Measurements from ENCODE around the gene TIAM1.

Gene TIAM1

GRCh38 chr21:31075848-31076247 is 268.2 kb downstream of the TIAM1 start:
- no peak for DNase-seq (ENCODE audit: low read depth)
- no peak overlapping the region for H3K4me3 ChIP-seq (ENCODE audit: control insufficient read depth, low read depth, low read length)
- TF ChIP-seq CTCF (conservative IDR thresholded peaks at IDR 0.05; ENCODE audit: control insufficient read depth, insufficient read depth, low read depth, low read length) = no peak

GRCh38 chr21:31072533-31072932 is 271.5 kb downstream of the TIAM1 start:
- no peak overlapping the region for H3K4me3 ChIP-seq (ENCODE audit: control insufficient read depth, low read depth, low read length)
- no peak for DNase-seq (ENCODE audit: low read depth)
- no peak for TF ChIP-seq CTCF (conservative IDR thresholded peaks at IDR 0.05; ENCODE audit: control insufficient read depth, insufficient read depth, low read depth, low read length)
